Right lobe of liver (tissue), 6 donors: ENCODE results near the gene AGPAT1. TPM values are rescaled to one million over a fixed set of nuclear protein-coding genes. Genes with fewer than 3 reads are reported as not detected.
"Not testable (repeated sequence)": the region's sequence is repeated elsewhere in the genome, so short reads cannot be mapped to it uniquely, and the experiment has no call there.

ENCODE experiments used
- ATAC-seq, 4 donors: fragments of 200-7000 bp; cut with Tn5 transposase; one replicate each; pipeline ENCODE4 v1.9.1; 2020; ENCODE audit warnings: mild to moderate bottlenecking in 4 of 4, moderate library complexity in 4 of 4
- DNase-seq, 3 donors: peaks; one replicate each; pipeline ENCODE4 v3.0.0-alpha.2; 2020
- H3K27ac ChIP-seq, 3 donors: fragments of 200-600 bp; one replicate each; pipeline ENCODE4 v1.8.0; 2022
- H3K27me3 ChIP-seq, 2 donors: fragments of 200-600 bp; one replicate each; pipeline ENCODE4 v1.8.0; 2022
- H3K36me3 ChIP-seq, 4 donors: fragments of 200-600 bp; sonication (generic) in 1 of 4; one replicate each; pipeline versions ENCODE4 v1.5.1 to v1.8.0; 2017 to 2022; ENCODE audit warnings: control low read depth in 1 of 4
- H3K4me1 ChIP-seq, 4 donors: fragments of 200-600 bp; sonication (generic) in 1 of 4; one replicate each; pipeline versions ENCODE4 v1.5.1 to v1.8.0; 2017 to 2022; ENCODE audit warnings: control low read depth in 1 of 4
- H3K4me3 ChIP-seq, 3 donors: fragments of 200-600 bp; one replicate each; pipeline ENCODE4 v1.8.0; 2022
- H3K9me3 ChIP-seq, 4 donors: fragments of 200-600 bp; sonication (generic) in 1 of 4; one replicate each; pipeline versions ENCODE4 v1.5.1 to v1.8.0; 2017 to 2022; ENCODE audit warnings: control low read depth in 1 of 4
- CTCF ChIP-seq, 4 donors: fragments of 200-600 bp in 3 of 4; fragments of 450-650 bp in 1 of 4; IDR thresholded peaks; one replicate each; pipeline versions ENCODE4 v1.5.1 to v1.8.0; 2016 to 2022; ENCODE audit warnings: antibody characterized with exemption in 4 of 4, mild to moderate bottlenecking in 2 of 4
- POLR2A ChIP-seq: fragments of 450-650 bp; IDR thresholded peaks from one replicate; pipeline ENCODE4 v1.6.1; 2017; ENCODE audit warnings: antibody characterized with exemption, mild to moderate bottlenecking
- WGBS: methylation state at CpG from one replicate; pipeline ENCODE4 v1.1.6; 2018; ENCODE audit warnings: low coverage, low lambda C conversion rate; ENCODE audit not compliant: insufficient coverage; ENCODE audit errors: missing lambda C conversion rate; 5-methylcytosine and 5-hydroxymethylcytosine counted together
- intact Hi-C, 2 donors: fragments of 100-400 bp; cut with DNase I; formaldehyde crosslinking; loops; one replicate each; pipeline versions ENCODE4 v1.11.2 to v1.14.1; 2022
- total RNA-seq, 6 experiments: library from RNA; depleted of rRNA in 2 of 6; stranded (reverse); fragments of >200 nt in 2 of 6; fragmentation: NEBNext Ultra II Directional in 3 of 6; extraction: Animal tissue kit (Norgen Biotek cat#: 25700) in 3 of 6; gene quantifications; one replicate each; pipeline versions ENCODE4 v1.1.0 to v1.2.4, GENCODE V29; 2016 to 2023
- donor health status: DM: no; HTN: yes; CAD: no.
- donor health status: DM: no; HTN: no; CAD: no.
- donor health status: DM: no; HTN: no; CAD: no.
- donor health status: DM: no; HTN: yes; CAD: no.
- donor health status: DM: no; HTN: yes; CAD: no.

The AGPAT1 gene
- total RNA-seq, 6 experiments from 2014 or later: 23.5 to 36.9 (median 31.6) TPM

GRCh38 chr6:32146287-32146686 lies 29.6 kb downstream of the AGPAT1 start:
- H3K27ac ChIP-seq: no peak overlapping the region
- intact Hi-C loops: no loop called here
- WGBS: 78% methylated on average over 1 of the region's 1 CpG
- H3K4me3 ChIP-seq: no peak overlapping the region
- ATAC-seq (no peak), DNase-seq (no peak)
- H3K27me3 ChIP-seq: peaks cover 0 to 6% of the 10 kb centered on the region in 2 donors
- H3K4me1 ChIP-seq: no peaks in the 10 kb centered on the region
- H3K36me3 ChIP-seq: no peaks in the 10 kb centered on the region
- TF ChIP-seq POLR2A (no peak), CTCF (IDR thresholded peaks at IDR 0.05) (no peak)
- H3K9me3 ChIP-seq: no peaks in the 10 kb centered on the region

- 80% methylated on average over 7 of the region's 7 CpGs for WGBS
- intact Hi-C loops: not testable (repeated sequence)
Observed at GRCh38 chr6:32144238-32144637, 31.6 kb downstream of the AGPAT1 start.

GRCh38 chr6:32140420-32141046 lies 35.4 kb downstream of the AGPAT1 start:
- TF ChIP-seq POLR2A (no peak), CTCF (IDR thresholded peaks at IDR 0.05) (no peak)
- intact Hi-C loops: no loop called here
- ATAC-seq: peak in 2 of 4 donors; percentile 45 to 65
- WGBS: 81% methylated on average over 5 of the region's 5 CpGs
- Histone ChIP-seq H3K27ac (peak overlapping the region in 1 of 3 donors; percentile 0), H3K36me3 (no peaks in the 10 kb centered on the region), H3K9me3 (no peaks in the 10 kb centered on the region), H3K4me1 (peaks cover 0 to 9% (median 0%) of the 10 kb centered on the region in 4 donors), H3K4me3 (no peak overlapping the region), H3K27me3 (no peaks in the 10 kb centered on the region)
- DNase-seq: no peak

More at GRCh38 chr6:32144238-32144637, 31.6 kb downstream of the AGPAT1 start:
- not testable (repeated sequence) for H3K4me3 ChIP-seq, H3K36me3 ChIP-seq, DNase-seq, ATAC-seq, H3K9me3 ChIP-seq, H3K27ac ChIP-seq, H3K27me3 ChIP-seq, H3K4me1 ChIP-seq

- Histone ChIP-seq H3K36me3 (no peaks in the 10 kb centered on the region), H3K27me3 (no peaks in the 10 kb centered on the region), H3K4me3 (no peak overlapping the region), H3K9me3 (no peaks in the 10 kb centered on the region), H3K4me1 (peaks cover 0 to 9% (median 0%) of the 10 kb centered on the region in 4 donors), H3K27ac (no peak overlapping the region)
- ATAC-seq (no peak), DNase-seq (no peak)
- WGBS: 52% methylated on average over 4 of the region's 5 CpGs
- intact Hi-C loops: no loop called here
- TF ChIP-seq POLR2A (no peak), CTCF (IDR thresholded peaks at IDR 0.05) (no peak)
Observed at GRCh38 chr6:32139590-32139989, 36.3 kb downstream of the AGPAT1 start.

- intact Hi-C loops: no loop called here
- ATAC-seq: no peak
- H3K36me3 ChIP-seq: no peaks in the 10 kb centered on the region
Observed at GRCh38 chr6:32137454-32137853, 38.4 kb downstream of the AGPAT1 start.

More at GRCh38 chr6:32137454-32137853, 38.4 kb downstream of the AGPAT1 start:
- H3K27ac ChIP-seq: no peak overlapping the region
- no peak for TF ChIP-seq CTCF (IDR thresholded peaks at IDR 0.05)
- TF ChIP-seq POLR2A: no peak
- no peaks in the 10 kb centered on the region for H3K9me3 ChIP-seq
- no peaks in the 10 kb centered on the region for H3K27me3 ChIP-seq
- H3K4me3 ChIP-seq: no peak overlapping the region
- DNase-seq: no peak
- peaks cover 0 to 9% (median 0%) of the 10 kb centered on the region in 4 donors for H3K4me1 ChIP-seq
